HepG2 (cell line): ENCODE data around the gene LRRC28. TPM values are rescaled to one million over a fixed set of nuclear protein-coding genes. Genes with fewer than 3 reads are reported as not detected.

ENCODE experiments used
- ATAC-seq: fragments of 200-7000 bp; cut with Tn5 transposase; 3 replicates; pipeline ENCODE4 v1.9.1; 2020; ENCODE audit warnings: mild to moderate bottlenecking, moderate library complexity
- BruUV-seq: library from RNA; stranded (reverse); fragments of 400-500 nt; replicated peaks from 2 replicates; lab custom pipeline; 2021; lab: Mats Ljungman, UMichigan
- CTCF ChIA-PET: fragments of 300-600 bp; formaldehyde crosslinking; extraction: SDS; loops from one replicate; lab custom pipeline; 2021; ENCODE audit warnings: low total read pairs, inconsistent platforms, low intra/inter-chr PET ratio; lab: Yijun Ruan, JAX
- POLR2A ChIA-PET: fragments of 350-600 bp; sonication (Branson Sonifier 250); formaldehyde crosslinking; loops from one replicate; lab custom pipeline; 2020; ENCODE audit warnings: antibody characterized with exemption, inconsistent platforms; lab: Yijun Ruan, JAX
- DNase-seq: peaks from one replicate; pipeline ENCODE4 v3.0.0-alpha.2; 2015; ENCODE audit warnings: low spot score
- FAIRE-seq: peaks from 3 replicates; lab custom pipeline; 2011; peaks lifted over from hg19 to GRCh38; lab: Jason Lieb, UNC
- H2AFZ ChIP-seq: one replicate; pipeline ENCODE4 v1.6.1; 2011; ENCODE audit warnings: low read length, inconsistent platforms
- H3K27ac ChIP-seq: fragments of 300-600 bp; 3 replicates; pipeline ENCODE4 v1.8.0; 2011; ENCODE audit warnings: mixed run types, mild to moderate bottlenecking, mixed read lengths, low read length, inconsistent platforms; ENCODE audit not compliant: insufficient read depth; ENCODE audit errors: extremely low read length
- H3K27me3 ChIP-seq, 2 experiments: fragments of 200-600 bp in 1 of 2; 2 replicates in 1 of 2; 3 replicates in 1 of 2; pipeline versions ENCODE4 v1.6.0 to v1.8.0; 2011; ENCODE audit warnings: low read length in 2 of 2, mild to moderate bottlenecking in 2 of 2, moderate library complexity in 2 of 2, inconsistent platforms in 1 of 2; ENCODE audit not compliant: insufficient read depth in 2 of 2, control insufficient read depth in 1 of 2
- H3K36me3 ChIP-seq, 2 experiments: fragments of 200-600 bp in 1 of 2; replicated peaks in 1 of 2; 2 replicates in 1 of 2; 3 replicates in 1 of 2; pipeline versions ENCODE4 v1.5.1 to v1.8.0; 2011; ENCODE audit warnings: low read length in 2 of 2, inconsistent platforms in 1 of 2; ENCODE audit not compliant: insufficient read depth in 2 of 2, control insufficient read depth in 1 of 2
- H3K4me1 ChIP-seq: 2 replicates; pipeline ENCODE4 v1.5.1; 2012; ENCODE audit warnings: low read length, inconsistent platforms; ENCODE audit not compliant: insufficient read depth
- H3K4me2 ChIP-seq: 2 replicates; pipeline ENCODE4 v1.6.0; 2011; ENCODE audit warnings: low read depth, low read length, inconsistent platforms
- H3K4me3 ChIP-seq, 3 experiments: fragments of 200-600 bp in 1 of 3; sonication (generic), shearing (Covaris generic) in 1 of 3; replicated peaks in 1 of 3; 2 replicates each; pipeline ENCODE4 v1.5.1; 2011 to 2016; ENCODE audit warnings: low read length in 3 of 3, inconsistent platforms in 2 of 3, low read depth in 2 of 3, mild to moderate bottlenecking in 2 of 3, control low read depth in 1 of 3, mixed read lengths in 1 of 3; ENCODE audit not compliant: insufficient read depth in 1 of 3
- H3K79me2 ChIP-seq: one replicate; pipeline ENCODE4 v1.6.1; 2011; ENCODE audit warnings: low read length, inconsistent platforms; ENCODE audit not compliant: insufficient read depth
- H3K9ac ChIP-seq: 2 replicates; pipeline ENCODE4 v1.6.0; 2011; ENCODE audit warnings: mild to moderate bottlenecking, low read depth, low read length, inconsistent platforms; ENCODE audit not compliant: insufficient read depth
- H3K9me3 ChIP-seq: 2 replicates; pipeline ENCODE4 v1.5.1; 2012; ENCODE audit warnings: mild to moderate bottlenecking, low read length
- H4K20me1 ChIP-seq: 2 replicates; pipeline ENCODE4 v1.6.0; 2011; ENCODE audit warnings: inconsistent platforms, mild to moderate bottlenecking, low read length, moderate library complexity; ENCODE audit not compliant: insufficient read depth
- CENPBD1 ChIP-seq: sonication (generic); formaldehyde crosslinking; IDR thresholded peaks from 2 replicates; pipeline ENCODE4 v1.8.0; 2022; ENCODE audit warnings: missing genetic modification reagents, low read depth, mild to moderate bottlenecking, borderline replicate concordance
- DMAP1 ChIP-seq: IDR thresholded peaks from 2 replicates; pipeline ENCODE4 v1.6.1; 2016
- FIP1L1 ChIP-seq: fragments of 200-400 bp; formaldehyde crosslinking; IDR thresholded peaks from 2 replicates; pipeline ENCODE4 v1.6.1; 2018; ENCODE audit warnings: low read depth, mild to moderate bottlenecking, low read length, moderate library complexity, borderline replicate concordance; ENCODE audit not compliant: insufficient read depth
- FOSL1 ChIP-seq: sonication (generic); formaldehyde crosslinking; IDR thresholded peaks from 2 replicates; pipeline ENCODE4 v1.9.0; 2021; ENCODE audit warnings: missing genetic modification reagents, borderline replicate concordance
- FOXK1 ChIP-seq: sonication (generic); formaldehyde crosslinking; IDR thresholded peaks from 2 replicates; pipeline ENCODE4 v1.4.0; 2020; ENCODE audit warnings: low read depth, missing genetic modification reagents, borderline replicate concordance
- HOXA7 ChIP-seq: sonication (generic); formaldehyde crosslinking; IDR thresholded peaks from 2 replicates; pipeline ENCODE4 v1.8.1; 2022; ENCODE audit warnings: mild to moderate bottlenecking, missing genetic modification reagents, moderate library complexity
- MEIS1 ChIP-seq: sonication (generic); formaldehyde crosslinking; IDR thresholded peaks from 2 replicates; pipeline ENCODE4 v1.9.0; 2021; ENCODE audit warnings: mild to moderate bottlenecking, missing genetic modification reagents, moderate library complexity, borderline replicate concordance
- MXD1 ChIP-seq: sonication (generic); formaldehyde crosslinking; IDR thresholded peaks from 2 replicates; pipeline ENCODE4 v1.4.0; 2020; ENCODE audit warnings: mild to moderate bottlenecking, missing genetic modification reagents
- NBN ChIP-seq: fragments of 450-650 bp; conservative IDR thresholded peaks from 2 replicates; pipeline ENCODE4 v1.6.1; 2017
- RARG ChIP-seq: sonication (generic); formaldehyde crosslinking; IDR thresholded peaks from 2 replicates; pipeline ENCODE4 v1.4.0; 2020; ENCODE audit warnings: low read depth, mild to moderate bottlenecking, missing genetic modification reagents
- SIN3A ChIP-seq: IDR thresholded peaks from 2 replicates; pipeline ENCODE4 v1.6.1; 2011; ENCODE audit warnings: low read depth, mild to moderate bottlenecking, control low read depth, low read length, borderline replicate concordance
- ZFP36 ChIP-seq: fragments of 150-350 bp; IDR thresholded peaks from 2 replicates; pipeline ENCODE4 v1.6.1; 2018; ENCODE audit warnings: borderline replicate concordance, low read length, low read depth; ENCODE audit not compliant: partially characterized antibody
- ZNF280B ChIP-seq: sonication (generic); formaldehyde crosslinking; IDR thresholded peaks from 2 replicates; pipeline ENCODE4 v1.5.0; 2020; ENCODE audit warnings: missing genetic modification reagents, mild to moderate bottlenecking, borderline replicate concordance
- ZNF326 ChIP-seq: sonication (generic); formaldehyde crosslinking; IDR thresholded peaks from 2 replicates; pipeline ENCODE4 v1.4.0; 2020; ENCODE audit warnings: missing genetic modification reagents, borderline replicate concordance
- ZNF335 ChIP-seq: sonication (generic); formaldehyde crosslinking; IDR thresholded peaks from 2 replicates; pipeline ENCODE4 v1.4.0; 2020; ENCODE audit warnings: missing genetic modification reagents
- ZNF570 ChIP-seq: sonication (generic); formaldehyde crosslinking; IDR thresholded peaks from 2 replicates; pipeline ENCODE4 v1.4.0; 2020; ENCODE audit warnings: mild to moderate bottlenecking, missing genetic modification reagents, borderline replicate concordance
- ZNF589 ChIP-seq: sonication (generic); formaldehyde crosslinking; conservative IDR thresholded peaks from 2 replicates; pipeline ENCODE4 v1.8.0; 2022; ENCODE audit warnings: mild to moderate bottlenecking, moderate library complexity, missing genetic modification reagents
- ZNF644 ChIP-seq: IDR thresholded peaks from 2 replicates; pipeline ENCODE4 v1.6.1; 2016; ENCODE audit warnings: low read depth
- WGBS: methylation state at CpG from one replicate; pipeline ENCODE4 v1.1.6; 2017; ENCODE audit warnings: low lambda C conversion rate; 5-methylcytosine and 5-hydroxymethylcytosine counted together
- in situ Hi-C: cut with HindIII; loops from 2 replicates; pipeline ENCODE4 v1.10.0; 2017; ENCODE audit warnings: low pct_unique_long_range_greater_than_20kb; ENCODE audit not compliant: extremely low pct_ligation_motif_present
- intact Hi-C: fragments of 100-400 bp; cut with micrococcal nuclease; formaldehyde crosslinking; loops from one replicate; pipeline ENCODE4 v1.10.0; 2022; ENCODE audit not compliant: unreplicated experiment
- polyA plus RNA-seq, 8 experiments: library from polyadenylated mRNA; depleted of rRNA in 3 of 8; stranded (reverse) in 7 of 8; unstranded in 1 of 8; fragments of >200 nt; fragmentation: Illumina TruSeq in 4 of 8; extraction: Trizol in 4 of 8; gene quantifications; 2 replicates each; pipeline versions ENCODE4 v1.2.1 to v1.2.3, GENCODE V29; 2011 to 2016; ENCODE audit warnings: low read depth in 4 of 8, missing spikeins in 1 of 8, mixed read lengths in 1 of 8; ENCODE audit not compliant: insufficient read depth in 1 of 8
- total RNA-seq, 5 experiments: library from RNA; depleted of rRNA; stranded (reverse); fragments of >200 nt; fragmentation: Illumina TruSeq; extraction: Trizol; gene quantifications; 2 replicates each; pipeline ENCODE4 v1.2.3, GENCODE V29; 2016; ENCODE audit warnings: low read depth in 1 of 5

LRRC28 gene
- total and polyA plus RNA-seq, 2 of the 13 experiments (the other 11 are each of a cell fraction or from before 2014, with no cell fraction given): 17.5 to 21.3 TPM

GRCh38 chr15:99393641-99394040, 142.4 kb downstream of the LRRC28 start (continued):
- no peak for TF ChIP-seq RARG (CRISPR knock-in tag)
- no peak for TF ChIP-seq ZNF326
- TF ChIP-seq ZNF589: no peak
- no peak for TF ChIP-seq HOXA7
- no peak for TF ChIP-seq ZFP36

GRCh38 chr15:99396375-99396774, 145.1 kb downstream of the LRRC28 start:
- H3K27ac ChIP-seq: no peak overlapping the region
- no peaks in the 10 kb centered on the region for H3K79me2 ChIP-seq
- no peaks in the 10 kb centered on the region for H3K36me3 ChIP-seq
- intact Hi-C loops: no loop called here
- no peaks in the 10 kb centered on the region for H3K27me3 ChIP-seq
- no peak overlapping the region for H3K4me2 ChIP-seq
- ATAC-seq (no peak), DNase-seq (no peak), FAIRE-seq (no peak)
- H3K9me3 ChIP-seq: no peaks in the 10 kb centered on the region; the same call in 1 of the 2 replicates
- H3K4me1 ChIP-seq: peaks cover 22% of the 10 kb centered on the region
- H3K4me3 ChIP-seq: no peak overlapping the region
- no peak overlapping the region for H2AFZ ChIP-seq
- no peaks in the 10 kb centered on the region for H4K20me1 ChIP-seq
- no peak overlapping the region for H3K9ac ChIP-seq
- in situ Hi-C loops: no loop called here
- BruUV-seq: no TSS peak
- POLR2A ChIA-PET: no interaction called here
- no peak for TF ChIP-seq MXD1 (CRISPR knock-in tag)
- no peak for TF ChIP-seq FOXK1 (CRISPR knock-in tag)
- no peak for TF ChIP-seq FOSL1
- TF ChIP-seq NBN: no peak
- TF ChIP-seq ZNF280B (CRISPR knock-in tag): no peak
- no peak for TF ChIP-seq ZNF335 (CRISPR knock-in tag)
- no peak for TF ChIP-seq CENPBD1 (CRISPR knock-in tag)
- no peak for TF ChIP-seq ZNF570 (CRISPR knock-in tag)
- TF ChIP-seq ZNF644 (CRISPR knock-in tag): no peak
- TF ChIP-seq DMAP1 (CRISPR knock-in tag): no peak
- no peak for TF ChIP-seq FIP1L1
- TF ChIP-seq MEIS1 (CRISPR knock-in tag): no peak
- no peak for TF ChIP-seq SIN3A
- TF ChIP-seq, all 625 proteins: peak for 0
- WGBS: 89% methylated on average over 5 of the region's 5 CpGs
- CTCF ChIA-PET: no interaction called here
